VCaP (cell line): ENCODE data around the gene POU3F3.

Experiments
- H3K27ac ChIP-seq: fragments of 450-650 bp; 2 replicates; pipeline ENCODE4 v1.5.1; 2017
- TF ChIP-seq, protein P1 (sequence below): fragments of 450-650 bp; conservative IDR thresholded peaks from 2 replicates; pipeline ENCODE4 v1.5.1; 2017; ENCODE audit warnings: mild to moderate bottlenecking, moderate library complexity

The POU3F3 gene

DNA sequence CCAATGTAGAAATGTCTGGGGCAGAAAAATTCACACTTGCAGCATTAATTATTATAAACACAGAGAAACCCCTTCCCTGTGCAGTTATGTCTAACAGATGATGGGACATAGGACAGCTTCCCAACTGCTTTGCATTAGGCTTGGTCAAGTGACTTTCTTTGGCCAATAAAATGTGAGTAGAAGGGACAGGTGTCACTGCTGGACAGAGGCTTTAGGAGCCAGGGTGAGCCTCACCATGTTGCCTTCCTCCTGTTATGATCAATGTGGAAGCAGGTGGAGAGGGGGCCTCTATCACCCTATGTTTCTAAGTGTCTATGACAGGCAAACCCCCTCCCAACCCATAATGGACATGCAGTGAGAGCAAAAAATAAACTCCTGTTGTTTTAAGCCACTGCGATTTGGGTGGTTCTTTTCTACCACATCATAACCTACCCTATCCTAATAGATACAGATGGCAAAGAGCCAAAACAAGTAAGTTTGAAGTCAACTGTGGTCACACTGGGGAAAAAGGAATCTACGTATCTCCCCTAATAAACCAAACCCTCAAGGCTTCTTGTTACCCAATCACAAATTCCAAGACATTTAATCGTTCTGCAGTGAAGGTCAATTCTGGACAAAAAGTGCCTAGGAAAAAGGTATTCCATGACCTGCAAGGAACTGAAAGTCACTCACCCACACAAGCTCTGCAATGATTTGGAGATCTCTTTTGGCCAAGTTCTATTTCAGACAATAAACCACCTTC, 28.6 kb upstream of the POU3F3 start:
- H3K27ac ChIP-seq, result no peak overlapping the region
- TF ChIP-seq, protein P1, sequence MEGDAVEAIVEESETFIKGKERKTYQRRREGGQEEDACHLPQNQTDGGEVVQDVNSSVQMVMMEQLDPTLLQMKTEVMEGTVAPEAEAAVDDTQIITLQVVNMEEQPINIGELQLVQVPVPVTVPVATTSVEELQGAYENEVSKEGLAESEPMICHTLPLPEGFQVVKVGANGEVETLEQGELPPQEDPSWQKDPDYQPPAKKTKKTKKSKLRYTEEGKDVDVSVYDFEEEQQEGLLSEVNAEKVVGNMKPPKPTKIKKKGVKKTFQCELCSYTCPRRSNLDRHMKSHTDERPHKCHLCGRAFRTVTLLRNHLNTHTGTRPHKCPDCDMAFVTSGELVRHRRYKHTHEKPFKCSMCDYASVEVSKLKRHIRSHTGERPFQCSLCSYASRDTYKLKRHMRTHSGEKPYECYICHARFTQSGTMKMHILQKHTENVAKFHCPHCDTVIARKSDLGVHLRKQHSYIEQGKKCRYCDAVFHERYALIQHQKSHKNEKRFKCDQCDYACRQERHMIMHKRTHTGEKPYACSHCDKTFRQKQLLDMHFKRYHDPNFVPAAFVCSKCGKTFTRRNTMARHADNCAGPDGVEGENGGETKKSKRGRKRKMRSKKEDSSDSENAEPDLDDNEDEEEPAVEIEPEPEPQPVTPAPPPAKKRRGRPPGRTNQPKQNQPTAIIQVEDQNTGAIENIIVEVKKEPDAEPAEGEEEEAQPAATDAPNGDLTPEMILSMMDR, result no peak

DNA sequence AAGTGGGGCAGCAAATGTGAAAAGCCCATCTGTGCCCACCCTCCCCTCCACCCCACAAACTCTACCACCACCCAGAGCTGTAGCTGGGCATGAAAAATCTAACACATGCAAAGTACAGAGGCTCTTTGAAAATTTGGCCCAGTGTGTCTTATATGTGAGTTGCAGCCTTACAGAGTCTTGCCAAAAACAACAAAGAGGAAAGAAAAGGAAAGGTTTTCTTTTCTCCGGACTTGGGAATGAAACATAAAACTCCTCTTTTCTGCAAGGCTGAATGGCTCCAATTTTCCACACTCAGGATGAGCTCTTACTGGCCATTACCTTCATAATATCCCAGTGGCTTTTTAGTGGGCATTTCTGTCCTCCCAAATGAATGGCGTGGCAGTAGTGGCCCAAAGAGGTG, 27.9 kb upstream of the POU3F3 start:
- no peak overlapping the region for H3K27ac ChIP-seq
- TF ChIP-seq, protein P1, result no peak

DNA sequence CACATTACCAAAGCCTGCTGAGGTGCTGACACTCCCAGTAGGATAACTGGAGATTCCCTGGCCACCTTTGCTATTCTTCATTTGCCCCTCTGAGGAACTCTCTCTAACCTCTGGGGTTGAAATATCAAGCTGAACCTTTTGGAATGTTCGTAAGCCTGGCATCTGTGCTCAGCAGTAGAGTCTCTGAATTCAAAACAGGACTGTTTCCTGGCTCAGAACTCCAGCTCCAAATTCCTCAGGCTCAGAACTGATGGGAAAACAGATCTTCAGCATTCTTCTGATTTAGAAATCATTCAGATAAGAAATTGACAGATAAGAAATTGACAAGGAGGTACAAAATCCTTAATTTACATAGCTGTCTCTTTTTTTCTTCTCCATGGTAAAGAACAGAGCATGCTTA, 22.2 kb upstream of the POU3F3 start:
- TF ChIP-seq, protein P1, result no peak
- H3K27ac ChIP-seq, result no peak overlapping the region

DNA sequence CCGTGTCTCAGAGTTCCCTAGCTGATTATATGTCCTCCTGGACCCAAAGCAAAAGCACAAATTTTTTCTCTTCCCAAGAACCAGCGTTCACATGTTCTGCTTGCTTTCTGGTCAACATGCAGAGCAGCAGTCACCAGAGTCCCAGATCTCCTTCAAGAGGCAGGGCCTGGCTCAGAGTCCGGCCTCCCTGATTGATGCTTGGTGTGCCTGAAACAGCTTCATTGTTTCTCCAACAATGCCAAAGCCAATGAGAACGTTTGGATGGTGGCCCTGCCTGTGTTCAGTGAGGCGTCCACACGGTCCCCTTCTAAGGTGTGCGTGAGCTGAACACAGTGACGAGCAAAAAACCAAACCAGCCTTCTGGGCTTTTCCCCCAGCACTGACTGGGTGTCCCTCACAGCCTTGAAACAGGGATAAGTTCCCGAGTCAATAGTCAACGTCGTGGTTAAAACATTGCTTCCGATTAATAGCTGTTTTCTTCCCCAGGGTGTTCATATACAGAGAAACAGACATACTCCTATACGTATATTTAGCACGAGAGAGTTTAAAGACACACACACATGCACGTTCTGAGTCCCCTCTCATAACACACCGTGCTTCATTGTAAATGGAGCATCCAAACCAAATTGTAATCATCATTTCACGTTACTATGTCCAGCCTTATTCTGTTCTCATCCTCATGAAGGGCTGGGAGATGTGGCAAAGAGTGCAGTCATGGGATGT, 19.3 kb upstream of the POU3F3 start:
- H3K27ac ChIP-seq, result no peak overlapping the region
- TF ChIP-seq, protein P1, result no peak

GRCh38 chr2:104836265-104836664, 17.6 kb upstream of the POU3F3 start:
- TF ChIP-seq, protein P1, result no peak
- H3K27ac ChIP-seq, result no peak overlapping the region

DNA sequence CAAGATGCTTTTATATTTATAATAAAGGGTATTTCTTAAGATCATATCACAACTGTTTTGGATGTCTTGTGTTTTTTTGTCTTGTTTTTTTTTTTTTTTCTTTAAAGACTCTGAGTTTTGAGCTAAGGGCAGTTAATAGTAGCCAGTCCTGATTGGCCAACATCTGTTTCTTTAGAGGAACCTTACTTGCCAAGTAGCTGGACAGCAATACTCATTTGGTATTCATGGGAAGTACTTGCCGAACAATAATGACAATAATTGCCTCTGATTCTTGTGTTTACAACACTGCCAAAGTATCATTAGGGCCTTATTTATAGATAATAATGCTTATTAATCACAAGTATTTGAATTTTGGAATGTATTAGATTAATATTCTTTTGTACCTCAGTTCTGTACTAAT, 17.1 kb upstream of the POU3F3 start:
- TF ChIP-seq, protein P1, result no peak
- no peak overlapping the region for H3K27ac ChIP-seq

DNA sequence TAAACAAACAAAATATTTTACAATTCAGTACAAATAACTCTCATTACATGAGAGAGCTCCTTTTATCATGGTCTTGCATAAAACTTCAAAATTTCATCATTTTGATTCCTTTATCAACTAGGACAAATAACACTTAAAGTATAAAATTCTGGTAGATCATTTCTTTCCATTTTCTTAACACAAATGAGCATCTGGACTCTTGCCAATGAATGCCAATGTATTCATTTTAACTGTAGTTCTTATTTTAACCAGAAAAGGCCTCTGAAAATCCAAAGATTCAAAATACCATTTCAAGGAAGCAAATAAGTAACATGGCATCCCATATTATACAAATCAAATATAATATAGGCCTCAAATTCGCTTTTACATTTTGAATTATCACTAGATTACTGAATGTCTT, 13.8 kb upstream of the POU3F3 start:
- TF ChIP-seq, protein P1, result no peak
- no peak overlapping the region for H3K27ac ChIP-seq
